GM12878 (cell line): Measurements from ENCODE around the gene LRRFIP2.

ENCODE experiments used
- TF ChIP-seq, protein P1 (sequence below), 3 experiments: IDR thresholded peaks in 2 of 3; conservative IDR thresholded peaks in 1 of 3; 2 replicates each; pipeline ENCODE4 v1.5.1; 2011; ENCODE audit warnings: low read depth in 3 of 3, low read length in 3 of 3, mild to moderate bottlenecking in 3 of 3, control low read depth in 2 of 3, moderate library complexity in 2 of 3, inconsistent platforms in 1 of 3, mixed read lengths in 1 of 3; ENCODE audit not compliant: control insufficient read depth in 2 of 3, insufficient read depth in 1 of 3; ENCODE audit errors: extremely low read depth in 1 of 3
- TF ChIP-seq, protein P2 (sequence below): IDR thresholded peaks from 2 replicates; pipeline ENCODE4 v1.6.1; 2011; ENCODE audit warnings: borderline replicate concordance, low read depth, mild to moderate bottlenecking, moderate library complexity, low read length; ENCODE audit not compliant: insufficient read depth, poor library complexity, severe bottlenecking

DNA sequence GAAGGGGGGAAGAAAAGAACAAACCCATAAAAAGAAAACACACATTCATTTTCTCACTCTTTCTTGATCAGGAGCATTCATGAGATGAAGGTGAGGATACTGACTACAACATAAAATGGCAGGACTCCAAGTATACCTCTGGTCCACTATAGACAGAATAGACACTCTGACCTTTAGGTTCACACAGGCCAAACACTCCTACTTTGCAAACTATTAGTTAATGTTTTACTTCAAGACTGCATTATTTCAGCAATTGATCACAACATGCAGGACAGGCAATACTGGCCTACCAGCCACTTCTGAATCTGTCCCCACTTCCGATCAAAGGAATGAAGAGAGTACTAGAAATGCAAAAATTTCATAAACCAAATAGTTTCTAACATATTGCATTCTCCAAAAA lies 47.0 kb downstream of the LRRFIP2 start:
- TF ChIP-seq, protein P1, sequence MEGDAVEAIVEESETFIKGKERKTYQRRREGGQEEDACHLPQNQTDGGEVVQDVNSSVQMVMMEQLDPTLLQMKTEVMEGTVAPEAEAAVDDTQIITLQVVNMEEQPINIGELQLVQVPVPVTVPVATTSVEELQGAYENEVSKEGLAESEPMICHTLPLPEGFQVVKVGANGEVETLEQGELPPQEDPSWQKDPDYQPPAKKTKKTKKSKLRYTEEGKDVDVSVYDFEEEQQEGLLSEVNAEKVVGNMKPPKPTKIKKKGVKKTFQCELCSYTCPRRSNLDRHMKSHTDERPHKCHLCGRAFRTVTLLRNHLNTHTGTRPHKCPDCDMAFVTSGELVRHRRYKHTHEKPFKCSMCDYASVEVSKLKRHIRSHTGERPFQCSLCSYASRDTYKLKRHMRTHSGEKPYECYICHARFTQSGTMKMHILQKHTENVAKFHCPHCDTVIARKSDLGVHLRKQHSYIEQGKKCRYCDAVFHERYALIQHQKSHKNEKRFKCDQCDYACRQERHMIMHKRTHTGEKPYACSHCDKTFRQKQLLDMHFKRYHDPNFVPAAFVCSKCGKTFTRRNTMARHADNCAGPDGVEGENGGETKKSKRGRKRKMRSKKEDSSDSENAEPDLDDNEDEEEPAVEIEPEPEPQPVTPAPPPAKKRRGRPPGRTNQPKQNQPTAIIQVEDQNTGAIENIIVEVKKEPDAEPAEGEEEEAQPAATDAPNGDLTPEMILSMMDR (IDR thresholded peaks at IDR 0.05 in 2 of 3, conservative IDR thresholded peaks at IDR 0.05 in 1 of 3; ENCODE audit: control insufficient read depth in 2 of 3, extremely low read depth in 1 of 3, insufficient read depth in 1 of 3, low read depth in 3 of 3, low read length in 3 of 3) = no peak
- TF ChIP-seq, protein P2, sequence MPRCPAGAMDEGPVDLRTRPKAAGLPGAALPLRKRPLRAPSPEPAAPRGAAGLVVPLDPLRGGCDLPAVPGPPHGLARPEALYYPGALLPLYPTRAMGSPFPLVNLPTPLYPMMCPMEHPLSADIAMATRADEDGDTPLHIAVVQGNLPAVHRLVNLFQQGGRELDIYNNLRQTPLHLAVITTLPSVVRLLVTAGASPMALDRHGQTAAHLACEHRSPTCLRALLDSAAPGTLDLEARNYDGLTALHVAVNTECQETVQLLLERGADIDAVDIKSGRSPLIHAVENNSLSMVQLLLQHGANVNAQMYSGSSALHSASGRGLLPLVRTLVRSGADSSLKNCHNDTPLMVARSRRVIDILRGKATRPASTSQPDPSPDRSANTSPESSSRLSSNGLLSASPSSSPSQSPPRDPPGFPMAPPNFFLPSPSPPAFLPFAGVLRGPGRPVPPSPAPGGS = no peak
